Gastrocnemius medialis (tissue), 4 donors: ENCODE measurements around the gene LHFPL2. TPM values are rescaled to one million over a fixed set of nuclear protein-coding genes. Genes with fewer than 3 reads are reported as not detected.
"Not testable (repeated sequence)": the region's sequence is repeated elsewhere in the genome, so short reads cannot be mapped to it uniquely, and the experiment has no call there.

Experiments
- ATAC-seq, 2 donors: fragments of 150-250 bp; one replicate each; pipeline ENCODE4 v1.9.1; 2016
- DNase-seq, 2 donors: peaks; one replicate each; pipeline ENCODE4 v3.0.0-alpha.2; 2019
- H3K27ac ChIP-seq, 4 donors: fragments of 200-600 bp; sonication (generic); 1 replicate in 1 of 4; 2 replicates in 3 of 4; pipeline ENCODE4 v1.5.1; 2016 to 2018; ENCODE audit warnings: mild to moderate bottlenecking in 2 of 4, moderate library complexity in 1 of 4
- H3K27me3 ChIP-seq, 3 donors: fragments of 200-600 bp; sonication (generic) in 2 of 3; 1 replicate in 1 of 3; 2 replicates in 2 of 3; pipeline versions ENCODE4 v1.5.1 to v1.6.0; 2016 to 2019; ENCODE audit warnings: mild to moderate bottlenecking in 1 of 3, moderate library complexity in 1 of 3
- H3K36me3 ChIP-seq, 2 donors: fragments of 200-600 bp; sonication (generic) in 1 of 2; one replicate each; pipeline ENCODE4 v1.5.1; 2017 to 2018
- H3K4me1 ChIP-seq, 2 donors: fragments of 200-600 bp; sonication (generic) in 1 of 2; one replicate each; pipeline ENCODE4 v1.5.1; 2016 to 2017; ENCODE audit warnings: mild to moderate bottlenecking in 2 of 2
- H3K4me3 ChIP-seq, 4 donors: fragments of 200-600 bp; sonication (generic) in 3 of 4; 1 replicate in 1 of 4; 2 replicates in 3 of 4; pipeline ENCODE4 v1.5.1; 2016 to 2019; ENCODE audit warnings: mild to moderate bottlenecking in 2 of 4
- H3K9me3 ChIP-seq, 3 donors: fragments of 200-600 bp; sonication (generic) in 2 of 3; 1 replicate in 1 of 3; 2 replicates in 2 of 3; pipeline ENCODE4 v1.5.1; 2016 to 2019
- POLR2A ChIP-seq, 2 donors: fragments of 450-650 bp; IDR thresholded peaks; one replicate each; pipeline ENCODE4 v1.6.1; 2017; ENCODE audit warnings: antibody characterized with exemption in 2 of 2, mild to moderate bottlenecking in 2 of 2, moderate library complexity in 2 of 2
- in situ Hi-C, 4 donors: fragments of 200-750 bp; cut with MboI; loops; one replicate each; pipeline versions ENCODE4 v1.15.0 to v1.8.0; 2017; ENCODE audit warnings: low sequenced_read_pairs in 4 of 4
- intact Hi-C: fragments of 100-400 bp; cut with DNase I; formaldehyde crosslinking; loops from one replicate; pipeline ENCODE4 v1.15.1; 2023; ENCODE audit warnings: low total_unique reads
- total RNA-seq, 4 donors: library from RNA; depleted of rRNA; stranded (reverse); fragments of >200 nt; gene quantifications; one replicate each; pipeline versions ENCODE4 v1.1.0 to v1.2.3, GENCODE V29; 2016
- TF ChIP-seq, protein P1 (sequence below), 5 experiments: fragments of 450-650 bp in 3 of 5; fragments of 200-600 bp in 2 of 5; sonication (generic) in 2 of 5; IDR thresholded peaks in 4 of 5; conservative IDR thresholded peaks in 1 of 5; 1 replicate in 4 of 5; 2 replicates in 1 of 5; pipeline ENCODE4 v1.5.1; 2016 to 2019; ENCODE audit warnings: antibody characterized with exemption in 5 of 5, mild to moderate bottlenecking in 3 of 5, moderate library complexity in 3 of 5

LHFPL2 gene
- total RNA-seq, 4 donors from 2014 or later: 3.4 to 4.7 (median 3.5) TPM

GRCh38 chr5:78671609-78672008 is 23.0 kb upstream of the LHFPL2 start:
- in situ Hi-C loops: no loop called here
- Histone ChIP-seq H3K4me3 (no peak overlapping the region), H3K36me3 (no peaks in the 10 kb centered on the region), H3K27me3 (no peaks in the 10 kb centered on the region), H3K4me1 (no peaks in the 10 kb centered on the region), H3K27ac (no peak overlapping the region), H3K9me3 (no peaks in the 10 kb centered on the region)
- no peak for DNase-seq
- intact Hi-C loops: no loop called here
- ATAC-seq: no peak
- TF ChIP-seq POLR2A (IDR thresholded peaks at IDR 0.05): no peak
- TF ChIP-seq, protein P1, sequence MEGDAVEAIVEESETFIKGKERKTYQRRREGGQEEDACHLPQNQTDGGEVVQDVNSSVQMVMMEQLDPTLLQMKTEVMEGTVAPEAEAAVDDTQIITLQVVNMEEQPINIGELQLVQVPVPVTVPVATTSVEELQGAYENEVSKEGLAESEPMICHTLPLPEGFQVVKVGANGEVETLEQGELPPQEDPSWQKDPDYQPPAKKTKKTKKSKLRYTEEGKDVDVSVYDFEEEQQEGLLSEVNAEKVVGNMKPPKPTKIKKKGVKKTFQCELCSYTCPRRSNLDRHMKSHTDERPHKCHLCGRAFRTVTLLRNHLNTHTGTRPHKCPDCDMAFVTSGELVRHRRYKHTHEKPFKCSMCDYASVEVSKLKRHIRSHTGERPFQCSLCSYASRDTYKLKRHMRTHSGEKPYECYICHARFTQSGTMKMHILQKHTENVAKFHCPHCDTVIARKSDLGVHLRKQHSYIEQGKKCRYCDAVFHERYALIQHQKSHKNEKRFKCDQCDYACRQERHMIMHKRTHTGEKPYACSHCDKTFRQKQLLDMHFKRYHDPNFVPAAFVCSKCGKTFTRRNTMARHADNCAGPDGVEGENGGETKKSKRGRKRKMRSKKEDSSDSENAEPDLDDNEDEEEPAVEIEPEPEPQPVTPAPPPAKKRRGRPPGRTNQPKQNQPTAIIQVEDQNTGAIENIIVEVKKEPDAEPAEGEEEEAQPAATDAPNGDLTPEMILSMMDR (IDR thresholded peaks at IDR 0.05 in 4 of 5, conservative IDR thresholded peaks at IDR 0.05 in 1 of 5): no peak

DNA sequence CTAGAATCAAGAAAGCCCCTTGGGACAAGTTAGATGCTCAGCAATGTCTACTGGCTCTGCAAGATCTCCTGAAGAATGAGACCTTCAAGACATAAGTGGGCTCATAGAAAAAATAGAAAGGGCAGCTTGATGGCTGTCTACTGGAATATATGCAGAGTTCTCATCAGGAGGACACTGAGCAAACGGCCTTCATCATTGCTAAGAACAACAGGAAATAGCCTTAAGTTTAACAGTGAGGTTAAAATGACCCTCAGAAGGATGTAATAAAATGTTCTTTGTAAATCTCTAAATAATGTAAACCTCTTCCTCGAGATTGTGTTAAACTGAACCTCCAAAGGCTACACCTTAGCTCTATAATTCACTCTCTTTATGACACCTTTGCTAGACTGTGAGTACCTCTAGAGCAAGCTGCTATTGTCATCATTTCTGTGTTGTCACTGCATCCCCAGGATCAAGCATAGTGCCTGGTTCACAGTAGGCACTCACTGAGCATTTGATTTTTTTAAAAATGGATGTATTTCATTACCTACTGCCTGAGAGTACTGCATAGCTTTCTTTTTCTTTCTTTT is 22.2 kb upstream of the LHFPL2 start:
- Histone ChIP-seq H3K27me3 (no peaks in the 10 kb centered on the region), H3K27ac (no peak overlapping the region), H3K4me3 (no peak overlapping the region), H3K4me1 (no peaks in the 10 kb centered on the region), H3K36me3 (no peaks in the 10 kb centered on the region), H3K9me3 (no peaks in the 10 kb centered on the region)
- intact Hi-C loops: no loop called here
- DNase-seq (no peak), ATAC-seq (no peak)
- TF ChIP-seq POLR2A (IDR thresholded peaks at IDR 0.05): no peak
- TF ChIP-seq, protein P1 (IDR thresholded peaks at IDR 0.05 in 4 of 5, conservative IDR thresholded peaks at IDR 0.05 in 1 of 5): no peak
- in situ Hi-C loops: no loop called here

- H3K9me3 ChIP-seq: no peaks in the 10 kb centered on the region
- TF ChIP-seq, protein P1 (IDR thresholded peaks at IDR 0.05 in 4 of 5, conservative IDR thresholded peaks at IDR 0.05 in 1 of 5): no peak
- TF ChIP-seq POLR2A (IDR thresholded peaks at IDR 0.05): no peak
- in situ Hi-C loops (no loop called here), intact Hi-C loops (no loop called here)
- H3K27me3 ChIP-seq: no peaks in the 10 kb centered on the region
- ATAC-seq: no peak
- no peaks in the 10 kb centered on the region for H3K36me3 ChIP-seq
- H3K4me1 ChIP-seq: no peaks in the 10 kb centered on the region
- H3K4me3 ChIP-seq: no peak overlapping the region
- no peak for DNase-seq
- H3K27ac ChIP-seq: no peak overlapping the region
Measured at GRCh38 chr5:78669331-78669730, 20.8 kb upstream of the LHFPL2 start.

DNA sequence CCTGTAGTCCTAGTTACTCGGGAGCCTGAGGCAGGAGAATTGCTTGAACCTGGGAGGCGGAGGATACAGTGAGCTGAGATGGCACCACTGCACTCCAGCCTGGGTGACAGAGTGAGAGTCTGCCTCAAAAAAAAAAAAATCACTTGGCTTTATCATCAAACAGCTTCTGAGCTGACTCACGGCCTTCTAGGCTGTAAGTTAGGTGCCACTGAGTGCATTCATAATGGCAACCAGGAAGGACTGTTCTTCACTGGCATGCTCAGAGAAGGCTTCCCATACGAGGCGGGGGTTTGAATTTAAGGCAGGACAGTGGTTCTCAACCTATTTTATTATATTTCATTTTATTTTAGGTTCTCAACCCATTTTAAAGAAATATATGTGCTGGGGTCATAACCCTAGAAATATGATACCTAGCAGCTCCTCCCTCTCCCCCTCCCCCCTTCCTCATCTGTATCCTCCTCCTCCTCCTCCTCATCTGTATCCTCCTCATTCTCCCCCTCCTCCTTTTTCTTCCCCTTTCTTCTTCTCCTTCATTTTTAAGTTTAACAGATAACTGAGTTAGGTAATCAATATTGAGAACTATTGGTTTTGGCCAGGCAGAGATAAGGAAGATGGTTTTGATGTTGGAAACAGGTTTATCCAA is 19.0 kb upstream of the LHFPL2 start:
- in situ Hi-C loops: no loop called here
- intact Hi-C loops: no loop called here
- Histone ChIP-seq H3K9me3 (no peaks in the 10 kb centered on the region), H3K4me1 (no peaks in the 10 kb centered on the region), H3K27me3 (no peaks in the 10 kb centered on the region), H3K27ac (no peak overlapping the region), H3K4me3 (no peak overlapping the region), H3K36me3 (no peaks in the 10 kb centered on the region)
- TF ChIP-seq POLR2A (IDR thresholded peaks at IDR 0.05): no peak
- TF ChIP-seq, protein P1 (IDR thresholded peaks at IDR 0.05 in 4 of 5, conservative IDR thresholded peaks at IDR 0.05 in 1 of 5): no peak
- no peak for DNase-seq
- no peak for ATAC-seq

DNA sequence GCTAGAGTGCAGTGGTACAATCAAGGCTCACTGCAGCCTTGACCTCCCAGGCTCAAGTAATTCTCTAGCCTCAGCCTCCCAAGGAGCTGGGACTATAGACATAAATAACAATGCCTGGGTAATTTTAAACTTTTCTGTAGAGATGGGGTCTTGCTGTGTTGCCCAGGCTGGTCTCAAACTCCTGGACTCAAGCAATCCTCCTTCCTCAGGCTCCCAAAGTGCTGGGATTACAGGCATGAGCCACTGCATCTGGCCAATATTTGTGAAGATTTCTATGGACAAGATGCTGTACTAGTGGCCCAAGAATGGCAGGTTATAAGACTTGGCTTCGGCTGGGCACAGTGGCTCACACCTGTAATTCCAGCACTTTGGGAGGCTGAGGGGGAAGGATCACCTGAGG is 18.4 kb upstream of the LHFPL2 start:
- H3K27ac ChIP-seq, H3K4me1 ChIP-seq, H3K36me3 ChIP-seq, DNase-seq, H3K27me3 ChIP-seq, in situ Hi-C loops, H3K4me3 ChIP-seq, H3K9me3 ChIP-seq, intact Hi-C loops, ATAC-seq: not testable (repeated sequence)
